ENCODE results near the gene PRR29.

PRR29 gene

DNA sequence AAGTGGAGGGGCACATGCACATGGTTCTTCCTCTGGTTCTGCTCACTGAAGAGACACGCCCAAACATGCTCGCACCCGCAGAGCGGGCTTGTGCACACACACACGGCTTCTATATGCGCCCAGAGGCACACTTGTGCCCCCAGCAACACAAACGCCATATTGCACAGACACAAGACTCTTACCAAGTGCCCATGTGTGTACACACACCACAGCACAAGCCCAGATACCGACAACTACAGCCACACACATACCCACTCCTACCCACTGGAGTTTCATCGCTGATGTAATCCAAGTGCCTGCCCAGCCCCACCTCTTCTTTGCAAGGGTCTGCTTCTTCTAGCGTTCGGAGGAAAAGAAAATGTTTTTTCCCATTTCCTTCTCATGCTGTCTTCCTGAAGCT is 6.5 kb upstream of the PRR29 start:
- peak in 1 of 42 donors; percentile 5 for DNase-seq
- intact Hi-C loops (cut with DNase I): no loop called here

DNA sequence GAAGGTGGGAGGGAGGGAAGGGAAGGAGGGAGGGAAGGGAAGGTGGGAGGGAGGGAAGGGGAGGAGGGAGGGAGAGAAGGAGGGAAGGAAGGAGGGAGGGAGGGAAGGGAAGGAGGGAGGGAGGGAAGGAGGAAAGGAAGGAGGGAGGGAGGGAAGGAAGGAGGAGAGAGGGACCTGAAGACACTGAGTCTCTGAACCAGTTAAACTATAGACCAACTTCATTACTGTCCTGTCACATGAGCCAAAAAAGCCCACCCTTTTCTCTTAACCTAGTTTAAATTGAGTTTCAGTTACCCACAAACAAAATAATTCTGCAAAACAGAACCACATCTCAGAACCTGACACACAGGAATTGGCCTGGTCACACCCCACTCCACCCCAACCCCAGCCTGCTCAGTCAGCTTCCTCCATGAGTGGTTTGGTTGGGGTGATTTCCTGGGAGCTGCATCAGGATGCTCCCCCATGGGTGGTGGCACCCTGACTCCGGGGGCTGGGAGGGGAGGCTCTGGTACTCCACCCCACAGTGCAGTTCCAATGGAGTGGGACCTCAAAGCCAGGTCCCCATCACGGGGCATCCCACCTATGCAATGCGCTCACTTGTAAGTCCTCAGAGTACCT is 4.7 kb upstream of the PRR29 start:
- peak in 9 of 42 donors; percentile 4 to 26 (median 8) for DNase-seq
- intact Hi-C loops (cut with DNase I): no loop called here

DNA sequence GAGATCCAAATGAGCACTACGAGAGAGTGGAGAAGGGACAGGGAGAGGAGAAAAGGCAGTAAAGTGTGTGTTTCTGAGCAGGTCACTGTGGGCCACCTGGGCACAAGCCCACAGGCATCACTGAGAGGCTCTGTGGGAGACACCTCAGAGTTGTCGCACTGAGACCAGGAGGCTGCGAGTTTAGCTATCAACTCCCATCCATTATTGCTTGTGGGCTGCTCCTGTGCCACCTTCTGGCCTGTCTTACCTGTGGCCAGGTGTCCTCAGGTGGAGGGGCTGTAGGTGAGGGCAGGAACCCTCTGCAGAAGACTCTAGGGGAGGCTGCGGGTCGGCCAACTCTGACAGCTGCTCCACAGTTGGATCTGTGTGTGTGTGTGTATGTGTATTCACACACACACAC is 2.5 kb upstream of the PRR29 start:
- DNase-seq: peak in 4 of 42 donors; percentile 2 to 9 (median 6)
- intact Hi-C loops (cut with DNase I): no loop called here

DNA sequence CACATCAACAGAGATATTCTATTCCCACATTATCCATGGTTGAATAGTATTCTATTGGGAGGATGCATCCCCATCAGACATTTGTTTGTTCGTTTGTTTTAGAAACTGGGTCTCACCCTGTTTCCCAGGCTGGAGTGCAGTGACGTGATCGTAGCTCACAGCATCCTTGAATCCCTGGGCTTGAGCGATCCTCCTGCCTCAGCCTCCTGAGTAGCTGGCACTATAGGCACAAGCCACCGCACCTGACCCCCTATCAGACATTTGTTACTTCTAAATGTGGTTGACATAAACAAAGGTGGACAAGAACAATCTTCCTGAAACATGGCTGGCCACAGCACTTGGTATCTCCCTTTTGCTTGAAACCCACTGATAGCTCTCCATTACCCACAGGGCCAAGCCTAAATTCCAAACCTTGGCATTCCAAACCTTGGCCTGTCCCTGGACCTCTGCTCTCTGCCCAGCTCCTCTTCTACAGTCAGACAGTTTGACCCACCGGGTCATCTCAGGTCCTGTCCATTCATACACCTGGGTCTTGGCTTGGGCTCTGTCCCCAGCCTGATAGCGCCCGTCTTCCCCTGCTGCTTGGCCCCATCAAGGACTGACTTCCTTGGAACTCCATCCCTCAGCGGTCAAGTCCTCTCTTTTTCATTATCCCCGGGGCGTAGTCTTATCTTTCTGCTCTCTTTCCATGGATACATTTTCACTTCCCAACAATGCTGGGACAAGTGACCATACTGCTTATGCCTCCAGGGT is 1.5 kb upstream of the PRR29 start:
- DNase-seq: peak in 7 of 42 donors; percentile 3 to 10 (median 6)
- intact Hi-C loops (cut with DNase I): no loop called here

DNA sequence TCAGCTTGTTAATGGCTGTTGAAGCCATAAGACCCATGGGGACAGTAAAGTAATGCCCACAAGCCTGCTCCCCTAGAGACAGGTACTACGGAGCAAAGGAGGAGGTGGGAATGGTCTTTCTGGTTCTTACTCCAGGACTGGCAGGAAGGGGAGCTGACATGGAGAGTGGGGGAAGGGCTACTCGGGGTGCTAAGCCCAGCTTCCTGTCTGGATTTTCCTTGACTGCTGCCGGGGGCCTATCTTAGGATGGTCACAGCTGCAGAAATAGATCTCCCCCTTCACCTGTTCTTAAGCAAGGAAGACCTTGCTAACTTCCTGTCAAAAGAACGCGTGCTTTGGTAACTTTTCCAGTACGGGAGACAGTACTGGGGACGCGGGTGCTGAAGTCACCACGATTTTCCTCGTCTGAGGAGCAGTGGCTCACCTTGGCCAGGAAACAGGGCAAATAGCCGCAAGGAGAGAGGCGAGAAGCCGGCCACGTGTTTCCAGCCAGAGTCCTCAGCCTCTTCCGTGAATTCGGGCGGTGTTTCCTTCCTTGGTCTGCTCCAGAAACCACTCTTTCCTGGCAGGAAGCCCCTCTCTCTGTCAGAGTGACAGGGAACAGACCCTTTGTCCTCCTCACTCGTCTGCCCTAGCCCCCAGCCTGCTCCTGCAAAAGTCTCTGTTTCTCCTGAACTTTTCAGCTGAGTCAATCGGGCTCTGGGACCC is 656 bp upstream of the PRR29 start:
- intact Hi-C loops (cut with DNase I): no loop called here
- peak in 8 of 42 donors; percentile 2 to 42 (median 8) for DNase-seq

DNA sequence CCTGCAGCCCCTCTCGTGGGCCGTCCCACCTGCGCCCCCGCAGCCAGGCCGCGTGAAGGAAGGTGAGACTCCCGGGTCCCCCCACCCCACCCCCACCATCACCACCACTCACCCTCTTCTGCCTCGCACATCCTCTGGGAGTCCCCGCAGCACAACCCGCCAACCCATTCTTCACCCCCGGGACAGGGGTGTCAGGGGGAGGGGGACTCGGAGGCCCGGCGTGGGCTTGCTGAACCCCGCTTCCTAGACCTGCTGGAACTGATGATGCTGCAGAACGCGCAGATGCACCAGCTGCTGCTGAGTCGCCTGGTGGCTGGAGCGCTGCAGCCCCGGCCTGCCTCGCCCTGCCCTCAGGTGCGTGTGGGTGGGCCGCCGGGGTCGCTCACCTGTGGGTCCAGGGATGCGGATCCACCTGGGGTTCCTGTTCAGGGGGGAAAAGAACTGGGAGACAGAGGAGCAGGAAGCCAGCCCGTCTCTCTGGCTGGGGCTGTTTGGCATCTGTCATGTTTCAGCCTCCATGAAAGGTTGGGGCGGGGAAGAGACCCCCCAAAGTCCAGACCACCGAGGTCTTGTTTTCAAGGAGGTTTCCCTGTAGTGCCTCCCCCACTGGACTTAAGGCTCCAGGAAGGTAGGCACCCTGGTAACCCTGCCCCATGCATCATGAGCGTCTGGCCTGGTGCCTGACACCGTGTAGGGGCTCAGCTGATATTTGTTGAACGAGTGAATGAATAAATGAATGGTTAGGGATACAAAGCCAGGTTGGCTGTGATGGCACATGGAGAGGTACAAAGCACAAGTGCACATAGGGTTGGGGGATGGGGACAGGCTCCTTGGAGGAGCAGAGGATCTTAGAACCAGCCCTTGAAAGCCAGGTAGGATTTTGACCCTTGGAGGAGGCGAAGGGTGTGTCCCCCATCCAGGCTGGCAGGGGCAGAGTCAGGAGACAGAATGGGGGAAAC is 849 bp downstream of the PRR29 start:
- peak in 9 of 42 donors; percentile 8 to 37 (median 24) for DNase-seq
- intact Hi-C loops (cut with DNase I): no loop called here

DNA sequence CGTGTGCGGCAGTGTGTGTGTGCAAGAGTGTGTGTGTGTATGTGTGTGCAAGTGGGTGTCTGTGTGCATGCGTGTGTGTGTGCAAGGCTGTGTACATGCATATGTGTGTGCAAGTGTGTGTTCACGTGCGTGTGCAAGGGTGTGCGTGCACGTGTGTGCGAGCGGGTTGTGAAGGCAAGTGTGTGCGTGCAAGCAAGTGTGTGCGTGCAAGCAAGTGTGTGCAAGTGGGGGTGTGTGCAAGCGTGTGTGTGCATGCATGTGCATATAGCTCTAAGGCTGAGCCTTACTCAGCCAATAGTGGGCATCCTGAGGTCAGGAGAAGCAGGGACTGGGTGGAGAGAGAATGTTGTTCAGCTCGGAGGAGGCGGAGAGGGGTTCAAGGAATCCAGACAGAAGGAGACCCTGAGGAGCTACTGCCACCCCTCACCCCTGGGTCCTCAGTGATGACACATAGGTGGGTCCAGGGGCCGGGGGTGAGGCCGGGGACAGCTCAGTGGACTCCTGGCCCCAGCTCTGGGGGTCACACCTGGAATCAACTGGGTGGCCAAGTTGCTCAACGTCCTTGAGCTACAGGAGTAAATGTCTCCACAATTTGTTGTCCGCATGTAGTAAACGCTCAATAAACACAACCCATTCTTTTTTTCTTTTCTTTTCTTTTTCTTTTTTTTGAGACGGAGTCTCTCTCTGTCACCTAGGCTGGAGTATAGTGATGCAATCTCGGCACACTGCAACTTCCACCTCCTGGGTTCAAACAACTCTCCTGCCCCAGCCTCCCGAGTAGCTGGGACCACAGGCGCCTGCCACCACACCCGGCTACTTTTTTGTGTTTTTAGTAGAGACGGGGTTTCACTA is 1.8 kb downstream of the PRR29 start:
- peak in 3 of 42 donors; percentile 4 to 17 (median 8) for DNase-seq
- intact Hi-C loops (cut with DNase I): no loop called here

DNA sequence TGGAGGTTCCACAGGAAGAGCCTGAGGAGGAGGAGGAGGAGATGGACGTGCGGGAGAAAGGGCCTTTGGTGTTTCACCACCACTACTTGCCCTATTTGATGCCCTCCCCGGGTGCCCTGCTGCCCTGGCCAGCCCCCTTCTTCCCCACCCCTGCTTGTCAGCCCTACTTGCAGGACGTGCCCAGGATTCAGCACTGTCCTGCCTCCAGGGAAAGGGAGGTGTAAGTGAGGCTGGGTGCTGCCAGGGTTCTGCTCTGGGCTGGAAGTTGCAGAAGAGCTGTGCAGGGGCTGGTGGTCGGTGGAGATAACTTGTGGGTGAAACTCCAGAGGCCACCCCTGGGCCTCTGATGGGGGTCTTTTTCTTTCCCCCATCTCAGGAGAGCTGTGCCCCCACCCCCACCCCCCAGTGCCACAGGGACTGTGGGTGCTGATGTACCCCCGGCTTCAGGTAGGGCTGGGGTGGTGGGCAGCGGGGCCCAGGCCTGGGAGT is 3.0 kb downstream of the PRR29 start:
- intact Hi-C loops (cut with DNase I): no loop called here
- DNase-seq: peak in 3 of 42 donors; percentile 1 to 7 (median 6)

DNA sequence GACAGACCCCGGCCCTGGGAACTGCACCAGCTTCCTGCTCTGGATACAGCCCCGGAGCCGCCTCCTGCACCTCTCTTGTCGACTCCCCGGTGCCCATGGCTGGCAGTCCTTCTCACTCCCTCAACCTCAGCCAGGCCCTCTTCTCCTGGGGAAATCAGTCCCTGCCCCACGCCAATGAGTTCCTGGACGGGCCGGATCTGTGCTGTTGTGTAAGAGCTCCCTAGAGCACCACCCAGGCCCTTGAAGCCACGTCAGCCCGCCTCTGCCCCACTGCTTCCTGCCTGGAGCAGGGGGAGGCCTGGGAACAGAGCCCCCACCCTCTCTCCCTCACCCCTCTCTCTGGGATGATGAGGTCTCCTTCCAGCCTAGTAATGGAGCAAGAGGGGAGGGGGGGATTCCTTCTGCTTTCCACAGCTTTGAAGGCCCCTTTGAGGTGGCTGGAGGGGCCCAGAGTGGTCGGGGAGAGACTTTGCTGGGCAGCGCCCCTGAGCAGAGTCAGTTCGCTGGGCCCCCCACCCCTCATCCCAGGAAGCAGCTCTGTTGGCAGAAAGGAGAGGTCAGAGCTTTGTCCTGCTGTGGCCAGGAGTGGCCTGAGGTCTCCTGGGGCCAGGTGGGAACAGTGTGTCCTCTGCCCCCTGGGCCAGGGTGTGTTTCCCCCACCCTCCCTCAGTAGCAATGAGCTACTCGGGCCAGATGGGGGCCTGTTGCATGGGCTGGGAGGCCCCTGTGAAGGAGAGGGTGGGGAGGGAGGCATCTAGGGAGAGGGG is 3.8 kb downstream of the PRR29 start:
- peak in 4 of 42 donors; percentile 5 to 34 (median 16) for DNase-seq
- intact Hi-C loops (cut with DNase I): no loop called here

DNA sequence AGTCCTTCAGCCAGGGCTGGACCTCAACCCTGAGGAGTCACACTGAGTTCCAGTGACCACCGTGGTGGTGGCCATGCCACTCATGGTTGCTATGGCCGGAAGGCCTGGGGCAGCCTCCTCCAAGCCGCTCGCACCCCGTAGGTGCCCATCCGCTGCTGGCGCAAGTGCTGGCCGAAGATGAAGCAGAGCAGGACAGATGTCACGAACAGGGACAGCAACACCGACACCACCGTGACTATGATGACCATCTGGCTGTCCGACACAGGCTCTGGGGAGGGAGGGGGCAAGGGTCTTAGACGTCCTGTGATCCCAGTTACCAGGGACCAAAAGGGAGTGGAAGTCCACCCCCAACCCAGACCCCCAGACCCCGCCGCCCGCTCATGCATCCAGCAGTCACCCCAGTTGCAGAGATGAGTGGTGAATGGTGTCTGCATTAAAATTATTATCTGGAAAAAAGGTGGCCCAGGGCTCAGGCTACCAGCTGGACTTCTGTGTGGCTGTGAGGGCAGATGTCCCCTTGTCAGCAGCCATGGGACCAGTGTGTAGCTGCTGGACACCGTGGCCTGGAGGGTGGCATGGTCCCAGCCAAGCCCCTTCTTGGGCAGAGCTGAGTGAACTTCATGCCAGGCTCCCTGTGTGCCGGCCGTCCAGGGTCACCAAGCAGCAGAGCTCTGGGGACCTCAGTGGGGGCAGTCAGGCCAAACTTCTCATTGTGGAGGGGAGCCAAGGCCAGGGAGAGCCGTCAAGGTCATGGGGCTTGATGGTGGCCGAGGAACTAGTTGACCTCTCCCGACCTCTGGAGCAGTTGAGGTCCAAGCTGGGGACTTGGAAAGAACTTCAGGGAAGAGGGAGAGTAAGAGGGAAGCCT is 4.7 kb downstream of the PRR29 start:
- DNase-seq: peak in 4 of 42 donors; percentile 7 to 33 (median 12)

DNA sequence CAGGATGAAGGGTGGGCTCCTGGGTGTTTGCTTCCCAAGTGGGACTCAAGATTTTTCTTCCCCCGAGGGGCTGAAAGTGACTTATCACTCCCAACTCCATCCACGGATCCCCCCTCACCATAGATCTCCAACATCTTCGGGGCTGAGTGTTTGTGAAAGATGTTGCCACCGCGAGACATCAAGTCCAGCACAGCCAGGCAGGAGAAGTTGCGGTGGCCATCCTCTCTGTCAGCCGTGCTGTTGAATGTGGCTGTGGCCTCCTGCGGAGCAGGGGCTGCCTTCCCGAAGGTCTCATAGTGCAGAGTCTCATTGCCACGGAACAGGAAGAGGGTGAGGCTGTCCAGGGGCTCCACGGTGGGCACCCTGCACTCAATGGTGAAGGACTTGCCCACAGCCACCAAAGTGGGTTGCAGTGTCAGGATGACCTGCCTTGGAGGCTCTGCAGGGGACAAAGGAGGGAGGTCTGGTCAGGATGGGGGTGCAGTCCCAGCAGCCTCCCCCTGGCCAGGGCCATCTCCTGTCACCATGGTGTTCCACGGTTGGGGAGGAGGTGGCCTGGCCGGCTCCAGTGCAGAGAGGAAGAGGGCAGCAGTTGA is 5.5 kb downstream of the PRR29 start:
- DNase-seq: peak in 3 of 42 donors; percentile 6 to 30 (median 9)
- intact Hi-C loops (cut with DNase I): no loop called here

More for the DNA sequence above, 4.7 kb downstream of the PRR29 start:
- intact Hi-C loops (cut with DNase I): no loop called here

DNA sequence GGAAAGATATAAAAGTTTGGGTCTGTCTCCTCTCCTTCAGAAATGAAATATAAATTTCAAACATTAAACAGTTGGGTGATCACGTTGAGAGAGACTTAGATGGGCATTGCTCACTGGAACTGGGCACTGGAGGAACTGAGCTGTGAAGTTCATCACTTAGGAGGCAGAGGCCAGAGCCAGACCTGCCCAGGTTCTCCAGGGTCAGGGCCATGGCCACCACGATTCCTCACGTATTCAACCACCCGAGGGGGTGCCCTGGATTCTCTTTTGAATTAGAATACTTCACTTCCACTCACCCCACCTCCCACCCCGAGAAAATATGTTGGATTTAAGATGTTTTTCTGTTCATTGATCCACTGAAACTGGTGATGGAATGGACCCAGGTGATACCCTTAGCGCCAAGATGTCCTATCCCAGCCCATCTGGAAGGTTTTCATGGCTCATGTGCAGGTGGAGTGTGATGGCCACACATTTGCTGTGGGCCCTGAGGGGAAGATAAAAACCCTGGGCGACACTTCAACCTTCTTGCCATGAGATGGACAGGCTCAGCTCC is 6.1 kb downstream of the PRR29 start:
- intact Hi-C loops (cut with DNase I): no loop called here

DNA sequence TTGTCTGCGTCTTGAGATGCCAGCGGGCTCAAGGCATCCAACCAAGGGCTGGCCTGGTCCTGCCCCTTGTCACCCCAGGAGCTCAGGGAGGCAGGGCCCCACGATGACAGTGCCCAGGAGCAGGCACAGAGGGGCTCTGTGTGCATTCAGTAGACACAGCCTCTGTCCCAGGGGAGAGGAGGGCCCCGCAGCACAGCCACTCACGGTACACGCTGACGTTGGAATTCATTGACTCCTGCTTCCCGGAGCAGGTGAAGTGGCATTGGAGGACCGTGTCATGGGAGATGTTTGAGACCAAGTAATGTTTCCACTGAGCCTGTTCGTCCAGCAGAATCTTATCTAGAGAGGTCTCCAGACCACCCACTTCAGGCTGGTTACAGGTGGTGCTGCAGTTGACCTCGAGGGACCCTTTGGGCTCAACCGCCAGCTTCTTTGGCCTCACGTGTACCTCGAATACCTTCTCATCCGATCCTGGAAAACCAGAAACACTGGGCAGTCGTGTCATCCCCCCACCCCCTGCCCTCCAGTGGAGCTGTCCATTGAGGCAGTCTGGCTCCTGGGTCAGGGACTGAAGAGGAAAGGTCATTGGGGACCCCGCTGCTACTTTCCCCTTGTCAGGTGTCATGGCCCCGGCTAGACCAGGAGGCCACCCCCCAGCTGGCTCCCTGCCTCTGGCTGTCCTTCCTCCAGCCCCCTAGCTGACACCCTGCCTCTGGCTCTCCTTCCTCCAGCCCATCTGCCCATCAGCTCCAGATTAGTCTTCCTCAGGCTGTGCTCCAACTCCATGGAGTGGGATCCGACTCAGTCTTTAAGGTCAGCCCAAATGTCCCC is 7.0 kb downstream of the PRR29 start:
- DNase-seq: peak in 5 of 42 donors; percentile 7 to 27 (median 7)
- intact Hi-C loops (cut with DNase I): no loop called here

More for the DNA sequence above, 6.1 kb downstream of the PRR29 start:
- DNase-seq: peak in 5 of 42 donors; percentile 0 to 15 (median 4)

DNA sequence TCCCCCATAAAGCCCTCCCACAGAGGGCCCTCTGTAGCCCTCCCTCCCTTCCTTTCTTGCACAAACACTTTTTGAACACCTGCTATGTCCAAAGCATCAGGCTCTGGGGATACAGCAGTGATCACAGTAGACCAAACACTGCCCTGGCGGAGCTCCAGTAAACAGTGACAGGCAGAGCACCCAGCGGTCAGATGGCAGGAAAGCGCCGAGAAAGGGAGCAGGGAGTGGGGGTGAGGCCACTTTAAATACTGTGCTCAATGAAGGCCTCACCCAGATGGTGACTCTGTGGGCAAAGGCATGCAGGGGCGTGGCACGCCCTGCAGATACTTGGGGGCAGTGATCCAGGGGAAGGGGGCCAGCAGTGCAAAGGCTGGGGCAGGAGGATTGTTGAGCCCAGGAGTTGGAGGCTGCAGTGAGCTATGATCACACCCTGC is 7.6 kb downstream of the PRR29 start:
- intact Hi-C loops (cut with DNase I): no loop called here
- DNase-seq: peak in 5 of 42 donors; percentile 3 to 42 (median 15)

Measured in head of caudate nucleus (tissue), 42 donors.